ENCODE results near the gene NAB2.

Gene NAB2

GRCh38 chr12:57131896-57132744 lies 43.2 kb downstream of the NAB2 start:
- DNase-seq (ENCODE audit: extremely low read depth, low read depth): no peak
- peak overlapping the region; percentile 86 for H3K4me3 ChIP-seq (replicated peaks; ENCODE audit: low read depth, low read length)
- no peak for TF ChIP-seq CTCF (IDR thresholded peaks at IDR 0.05; ENCODE audit: low read depth, low read length, missing control alignments)

GRCh38 chr12:57133013-57133569 lies 44.2 kb downstream of the NAB2 start:
- TF ChIP-seq CTCF (IDR thresholded peaks at IDR 0.05; ENCODE audit: low read depth, low read length, missing control alignments): no peak
- no peak for DNase-seq (ENCODE audit: extremely low read depth, low read depth)
- peak overlapping the region; percentile 86 for H3K4me3 ChIP-seq (replicated peaks; ENCODE audit: low read depth, low read length)

GRCh38 chr12:57133916-57134315 lies 45.0 kb downstream of the NAB2 start:
- DNase-seq (ENCODE audit: extremely low read depth, low read depth): no peak
- TF ChIP-seq CTCF (IDR thresholded peaks at IDR 0.05; ENCODE audit: low read depth, low read length, missing control alignments): no peak
- 0 out of 2 replicates have a peak overlapping the region, but pooled peaks have one; percentile 7 for H3K4me3 ChIP-seq (replicated peaks; ENCODE audit: low read depth, low read length)

GRCh38 chr12:57134949-57135348 lies 46.0 kb downstream of the NAB2 start:
- H3K4me3 ChIP-seq (replicated peaks; ENCODE audit: low read depth, low read length): peak overlapping the region; percentile 34
- no peak for TF ChIP-seq CTCF (IDR thresholded peaks at IDR 0.05; ENCODE audit: low read depth, low read length, missing control alignments)
- no peak for DNase-seq (ENCODE audit: extremely low read depth, low read depth)

GRCh38 chr12:57135527-57136326 lies 46.8 kb downstream of the NAB2 start:
- TF ChIP-seq CTCF (IDR thresholded peaks at IDR 0.05; ENCODE audit: low read depth, low read length, missing control alignments): no peak
- peak; percentile 75 for DNase-seq (ENCODE audit: extremely low read depth, low read depth)
- peak overlapping the region; percentile 34 for H3K4me3 ChIP-seq (replicated peaks; ENCODE audit: low read depth, low read length)

GRCh38 chr12:57138526-57139272 lies 49.8 kb downstream of the NAB2 start:
- no peak for TF ChIP-seq CTCF (IDR thresholded peaks at IDR 0.05; ENCODE audit: low read depth, low read length, missing control alignments)
- H3K4me3 ChIP-seq (replicated peaks; ENCODE audit: low read depth, low read length): no peak overlapping the region
- no peak for DNase-seq (ENCODE audit: extremely low read depth, low read depth)
